Renal pelvis (tissue), 4 donors: ENCODE results near the gene TMEM117. TPM values are rescaled to one million over a fixed set of nuclear protein-coding genes. Genes with fewer than 3 reads are reported as not detected.
"Not testable (repeated sequence)": the region's sequence is repeated elsewhere in the genome, so short reads cannot be mapped to it uniquely, and the experiment has no call there.

Experiments used
- DNase-seq: peaks from one replicate; pipeline ENCODE4 v3.0.0-alpha.2; 2013
- polyA plus RNA-seq, 3 donors: library from polyadenylated mRNA; unstranded; fragments of 120-200 nt; gene quantifications; one replicate each; pipeline ENCODE4 v1.2.1, GENCODE V29; 2013; ENCODE audit not compliant: insufficient read length in 3 of 3

Gene TMEM117
- polyA plus RNA-seq, 3 donors, result 9.1 to 12.7 (median 12.7) TPM

DNA sequence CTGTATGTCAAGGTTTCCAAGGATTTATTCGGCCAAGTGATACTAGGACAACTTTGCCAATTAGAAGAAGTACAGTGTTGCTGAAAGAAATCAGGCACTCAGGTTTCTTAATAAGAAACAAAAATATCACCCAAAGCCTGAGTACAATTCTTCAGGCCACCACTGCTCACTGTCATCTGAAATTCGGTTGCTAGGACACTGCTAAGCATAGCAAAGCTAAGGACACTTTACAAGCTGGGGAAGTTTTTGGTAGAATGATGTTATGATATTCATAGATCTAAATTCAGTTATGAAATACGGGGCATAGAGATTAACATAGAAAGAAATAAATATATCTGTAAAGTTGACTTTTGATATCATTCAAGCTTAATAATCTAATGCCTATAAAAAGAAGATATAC lies 535.1 kb downstream of the TMEM117 start:
- DNase-seq, result no peak

- DNase-seq, result no peak
These were observed 536.4 kb downstream of the TMEM117 start for GRCh38 chr12:44372259-44372658.

DNA sequence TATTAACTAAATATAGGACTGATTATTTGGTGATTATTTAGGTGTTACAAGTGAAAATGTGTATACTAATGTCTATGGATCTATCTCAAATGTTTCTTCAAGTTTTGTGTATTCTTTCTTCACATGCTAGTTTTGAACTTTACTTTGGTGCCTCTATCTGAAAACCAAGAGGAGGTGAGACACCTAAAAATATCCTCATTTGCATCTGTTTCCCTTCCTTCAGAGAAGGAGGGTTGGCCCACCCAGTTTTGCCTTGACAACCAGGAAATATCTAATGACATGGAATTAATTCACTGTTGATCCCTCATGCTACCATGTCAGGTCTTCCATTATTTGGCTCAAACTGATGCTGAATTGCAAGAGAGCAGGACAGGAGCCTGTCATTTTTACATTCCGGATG lies 539.8 kb downstream of the TMEM117 start:
- DNase-seq, result no peak

- DNase-seq, result no peak
These were observed 541.7 kb downstream of the TMEM117 start for GRCh38 chr12:44377443-44378187.

- not testable (repeated sequence) for DNase-seq
These were observed 543.2 kb downstream of the TMEM117 start for GRCh38 chr12:44379113-44379512.

DNA sequence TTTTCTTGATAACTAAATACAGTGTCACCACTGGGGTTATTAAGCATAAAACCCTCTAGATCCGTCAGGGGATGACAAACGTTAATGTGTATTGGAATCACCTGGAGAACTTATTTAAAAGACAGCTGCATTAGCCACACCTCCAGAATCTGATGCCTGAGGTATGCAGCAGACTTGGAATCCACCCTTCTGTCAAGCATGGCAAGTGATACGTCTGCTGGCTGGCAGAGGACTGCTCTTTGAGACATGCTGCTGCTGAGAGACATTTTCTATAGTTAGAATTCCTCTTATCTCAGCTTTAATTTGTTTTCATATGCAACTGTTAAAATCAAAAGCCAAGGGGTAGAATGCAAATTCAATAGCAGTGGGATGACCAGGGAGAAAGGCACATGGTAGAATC lies 544.0 kb downstream of the TMEM117 start:
- no peak for DNase-seq

- DNase-seq, result no peak
These were observed 545.0 kb downstream of the TMEM117 start for GRCh38 chr12:44380861-44381260.

DNA sequence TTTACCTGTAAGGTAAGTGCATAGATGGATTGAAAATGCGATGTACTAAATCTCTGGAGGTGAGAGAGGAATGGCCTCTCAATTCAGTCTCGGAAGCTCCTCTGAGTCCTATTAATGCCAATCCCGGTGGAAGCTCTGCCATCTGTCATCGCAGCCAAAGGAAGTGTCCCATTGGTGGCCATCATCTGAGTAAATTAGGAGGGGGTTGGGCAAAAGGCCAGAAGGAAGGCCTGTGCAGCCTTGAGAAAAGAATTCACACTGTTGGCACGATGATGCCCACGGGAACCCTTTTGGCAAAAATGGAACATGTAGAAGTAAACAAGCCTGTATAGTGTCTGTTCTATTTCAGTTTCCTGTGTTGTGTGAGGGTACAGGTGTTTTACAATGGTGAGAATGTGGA lies 545.5 kb downstream of the TMEM117 start:
- no peak for DNase-seq

DNA sequence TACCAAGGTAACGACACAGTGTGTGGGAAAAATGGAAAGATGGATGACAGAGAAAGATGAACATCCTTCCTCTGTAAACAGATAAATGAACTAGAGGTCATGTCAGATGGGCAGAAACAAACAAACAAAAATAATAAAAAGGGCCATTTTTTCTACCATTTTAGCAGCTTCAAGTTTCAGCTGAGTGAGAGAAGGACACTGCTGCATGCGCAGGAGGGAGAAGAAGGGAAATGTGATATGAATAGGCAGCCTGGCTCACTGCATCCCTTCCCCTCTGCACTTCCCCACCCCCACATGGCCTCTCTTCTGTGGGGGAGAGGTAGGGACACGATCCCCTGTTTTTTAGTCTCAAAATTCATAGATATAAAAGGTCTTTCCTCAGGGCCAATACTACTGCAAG lies 548.3 kb downstream of the TMEM117 start:
- DNase-seq, result peak; percentile 33

GRCh38 chr12:44385964-44386363 lies 550.1 kb downstream of the TMEM117 start:
- DNase-seq, result no peak

- DNase-seq, result no peak
These were observed 551.7 kb downstream of the TMEM117 start for GRCh38 chr12:44387581-44387980.

- DNase-seq, result no peak
These were observed 553.2 kb downstream of the TMEM117 start for GRCh38 chr12:44389038-44389437.

DNA sequence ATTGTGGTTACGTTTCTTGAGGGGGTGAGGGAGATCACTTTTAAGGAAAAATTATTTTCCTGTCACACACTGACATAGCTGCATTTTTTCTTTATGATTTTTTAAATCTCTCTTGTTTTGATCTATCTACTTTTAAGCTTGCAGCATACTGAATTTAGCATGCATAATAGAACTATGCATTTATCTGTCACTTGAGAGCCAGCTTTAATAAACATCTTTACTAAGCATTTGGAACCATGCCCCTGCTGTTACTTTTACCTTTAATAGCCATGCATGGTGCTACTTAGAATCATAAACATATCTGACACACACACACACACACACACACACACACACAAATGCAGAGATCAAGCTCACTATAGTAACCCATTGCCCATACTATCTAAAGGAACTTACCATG lies 554.0 kb downstream of the TMEM117 start:
- no peak for DNase-seq

GRCh38 chr12:44397631-44398030 lies 561.8 kb downstream of the TMEM117 start:
- DNase-seq, result no peak

GRCh38 chr12:44403185-44403584 lies 567.3 kb downstream of the TMEM117 start:
- no peak for DNase-seq

DNA sequence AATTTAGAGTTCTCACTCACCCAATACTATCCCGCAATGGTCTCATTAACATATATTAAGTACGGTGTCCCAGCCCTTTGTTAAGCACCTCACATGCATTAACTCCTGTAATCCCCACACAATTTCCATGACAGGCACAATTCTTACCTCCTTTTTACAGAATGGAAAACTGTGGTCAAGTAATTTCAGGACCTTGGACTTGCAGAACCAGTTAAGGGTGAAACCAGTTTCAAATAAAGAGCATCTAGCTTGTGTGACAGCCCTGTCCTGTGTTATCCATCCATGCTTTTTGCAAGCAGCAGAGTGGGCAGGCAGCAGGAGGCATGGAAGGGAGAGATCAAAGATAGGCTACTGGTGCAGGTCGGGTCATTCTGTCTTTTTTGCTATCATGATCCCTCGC lies 569.4 kb downstream of the TMEM117 start:
- no peak for DNase-seq

DNA sequence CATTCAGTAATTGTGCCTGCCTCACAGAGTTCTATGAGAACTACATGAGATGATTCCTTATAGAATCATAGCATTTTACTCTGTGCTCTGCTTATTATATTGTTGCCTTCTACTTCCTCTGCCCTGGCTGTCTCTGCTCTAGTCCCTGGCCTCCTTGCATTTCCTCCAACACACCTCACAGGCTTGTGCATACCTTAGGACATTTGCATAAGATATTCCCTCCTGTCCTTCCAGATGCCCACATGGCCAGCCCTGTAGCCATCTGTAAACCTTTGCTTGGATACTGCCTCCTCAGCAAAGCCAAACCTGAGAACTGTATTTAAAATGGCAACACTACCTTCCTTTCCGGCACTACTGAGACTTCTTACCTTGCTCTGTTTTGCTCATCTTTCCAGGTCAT lies 586.7 kb downstream of the TMEM117 start:
- no peak for DNase-seq

GRCh38 chr12:44428825-44429224 lies 592.9 kb downstream of the TMEM117 start:
- no peak for DNase-seq

DNA sequence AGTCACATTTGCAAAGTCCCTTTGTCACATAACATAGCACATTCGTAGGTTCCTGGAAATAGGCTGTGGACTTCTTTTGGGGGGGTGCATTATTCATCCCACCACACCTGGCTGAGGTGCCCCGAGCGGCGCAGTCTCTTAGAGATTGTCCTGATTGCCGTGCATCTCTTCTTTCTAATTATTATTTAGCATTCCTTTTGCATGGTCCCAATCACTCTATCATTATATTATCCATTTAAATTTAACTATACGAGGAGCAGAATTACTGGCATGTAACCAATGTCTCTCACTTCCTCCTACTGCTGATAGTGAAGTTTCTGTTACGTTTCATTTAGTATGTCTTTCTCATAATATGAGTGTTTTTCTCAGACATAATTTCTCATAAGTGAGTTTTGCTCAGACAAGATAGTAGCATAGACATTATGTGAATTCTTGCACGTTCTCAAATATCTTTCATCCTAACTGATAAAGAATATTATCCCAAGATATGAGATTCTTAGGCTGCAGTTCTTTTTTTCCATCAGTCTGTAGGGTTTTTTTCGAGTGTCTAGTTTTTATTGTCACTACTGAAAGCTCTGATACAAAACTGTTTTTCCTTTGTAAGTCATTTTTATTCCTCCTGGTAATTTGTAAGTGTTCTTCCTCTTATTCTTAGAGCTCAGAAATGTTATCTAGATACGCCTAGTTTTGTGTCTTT lies 595.9 kb downstream of the TMEM117 start:
- DNase-seq, result no peak

GRCh38 chr12:44433659-44434058 lies 597.8 kb downstream of the TMEM117 start:
- no peak for DNase-seq

GRCh38 chr12:44436756-44437155 lies 600.9 kb downstream of the TMEM117 start:
- DNase-seq, result no peak
